HG02623 (cell line): ENCODE measurements around the gene TBX20.
"Not testable (repeated sequence)": the region's sequence is repeated elsewhere in the genome, so short reads cannot be mapped to it uniquely, and the experiment has no call there.

Source experiments
- ATAC-seq: cut with Tn5 transposase; IDR thresholded peaks from one replicate; pipeline ENCODE4 v1.9.1; 2021; ENCODE audit warnings: moderate library complexity; ENCODE audit not compliant: unreplicated experiment

TBX20 gene

GRCh38 chr7:35222445-35222844 is 31.5 kb downstream of the TBX20 start:
- not testable (repeated sequence) for ATAC-seq

DNA sequence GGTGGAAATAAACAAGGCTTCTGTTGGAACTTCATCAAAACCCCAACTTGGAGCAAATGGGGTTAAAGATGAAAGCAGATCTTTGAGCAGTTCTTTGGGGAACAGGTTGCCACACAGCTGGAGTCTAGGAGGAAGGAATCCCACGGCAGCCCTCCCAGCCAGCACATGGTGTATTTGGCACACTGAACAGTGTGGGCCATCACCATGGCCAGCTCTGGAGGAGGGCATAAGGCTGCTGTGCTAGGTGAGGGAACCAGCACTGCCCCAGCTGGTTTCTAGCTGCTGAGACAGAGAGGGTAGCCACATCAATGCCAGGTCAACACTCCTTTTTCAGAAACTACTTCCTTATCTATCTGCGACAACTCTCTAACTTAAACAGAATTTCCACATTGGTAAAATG is 33.7 kb downstream of the TBX20 start:
- ATAC-seq, result not testable (repeated sequence)

- not testable (repeated sequence) for ATAC-seq
Measured at GRCh38 chr7:35216033-35216432, 37.9 kb downstream of the TBX20 start.

DNA sequence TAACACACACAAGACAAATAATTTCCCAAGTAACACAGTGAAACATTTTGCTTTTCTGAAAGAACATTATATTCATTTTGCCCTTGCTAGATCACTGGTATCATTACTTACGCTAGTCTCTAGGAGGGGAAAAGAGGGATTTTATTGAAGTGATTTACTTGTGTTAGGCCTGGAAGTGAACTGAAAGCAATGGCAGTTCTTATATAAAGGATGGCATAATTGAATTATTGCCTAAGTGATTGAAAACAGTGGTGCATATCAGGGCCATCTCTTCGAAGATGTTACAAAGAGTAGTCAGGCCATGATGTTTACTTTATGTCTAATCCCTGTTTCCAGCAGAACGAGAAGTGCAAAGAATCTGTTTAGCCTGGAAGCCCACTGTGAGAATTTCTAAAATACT is 38.8 kb downstream of the TBX20 start:
- not testable (repeated sequence) for ATAC-seq

- ATAC-seq, result not testable (repeated sequence)
Measured at GRCh38 chr7:35206924-35207323, 47.0 kb downstream of the TBX20 start.

- not testable (repeated sequence) for ATAC-seq
Measured at GRCh38 chr7:35204850-35205249, 49.0 kb downstream of the TBX20 start.

GRCh38 chr7:35204031-35204430 is 49.9 kb downstream of the TBX20 start:
- ATAC-seq, result not testable (repeated sequence)

- ATAC-seq, result not testable (repeated sequence)
Measured at GRCh38 chr7:35202353-35202752, 51.5 kb downstream of the TBX20 start.

GRCh38 chr7:35200170-35200569 is 53.7 kb downstream of the TBX20 start:
- ATAC-seq, result not testable (repeated sequence)

GRCh38 chr7:35198370-35199140 is 55.3 kb downstream of the TBX20 start:
- not testable (repeated sequence) for ATAC-seq

GRCh38 chr7:35191571-35191970 is 62.3 kb downstream of the TBX20 start:
- not testable (repeated sequence) for ATAC-seq

DNA sequence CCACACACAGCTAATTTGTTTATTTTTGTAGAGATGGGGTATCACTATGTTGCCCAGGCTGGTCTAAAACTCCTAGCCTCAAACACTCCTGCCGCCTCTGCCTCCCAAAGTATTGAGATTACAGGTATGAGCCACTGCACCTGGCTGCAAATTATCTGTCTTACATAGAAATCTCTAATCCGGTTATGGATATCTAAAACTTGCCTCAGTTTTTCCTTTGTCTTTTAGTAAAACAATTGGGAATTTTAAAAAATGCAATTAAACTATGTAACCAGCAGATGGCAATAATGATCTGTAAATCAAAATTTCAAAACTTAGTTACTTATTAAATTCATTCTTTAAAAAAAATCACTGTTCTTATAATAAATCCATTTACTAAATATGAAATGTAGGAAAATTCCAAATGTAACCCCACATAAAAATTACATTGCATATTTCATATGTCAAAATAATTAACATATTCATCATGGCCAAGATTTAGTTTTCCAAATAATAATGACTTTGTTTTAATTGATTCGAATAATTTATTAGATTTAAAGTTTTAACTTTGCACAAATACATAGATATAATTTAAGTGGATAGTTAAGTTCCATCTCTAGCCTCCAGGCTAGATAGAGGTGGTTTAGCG is 63.6 kb downstream of the TBX20 start:
- ATAC-seq, result not testable (repeated sequence)

DNA sequence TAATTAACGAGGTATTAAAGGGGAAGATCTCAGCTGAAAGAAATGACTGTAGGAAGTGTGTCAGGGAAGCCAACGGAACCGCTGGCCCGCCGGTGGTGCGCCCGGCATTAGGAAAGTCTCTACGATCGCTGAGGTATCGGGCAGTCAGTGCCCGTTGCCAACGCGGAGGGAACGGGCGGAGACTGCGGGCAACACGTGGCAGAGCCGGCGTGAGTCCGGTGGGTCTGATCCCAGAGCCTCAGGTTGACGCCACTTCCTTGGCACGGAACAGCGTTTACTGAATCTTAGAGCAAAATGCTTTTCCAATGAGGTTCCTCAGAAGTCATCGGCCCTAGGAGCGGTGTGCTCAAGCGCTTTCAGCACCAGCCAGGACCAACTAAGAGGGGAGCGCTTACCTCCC is 67.1 kb downstream of the TBX20 start:
- ATAC-seq, result not testable (repeated sequence)

- ATAC-seq, result no peak
Measured at GRCh38 chr7:35185908-35186731, 67.8 kb downstream of the TBX20 start.

DNA sequence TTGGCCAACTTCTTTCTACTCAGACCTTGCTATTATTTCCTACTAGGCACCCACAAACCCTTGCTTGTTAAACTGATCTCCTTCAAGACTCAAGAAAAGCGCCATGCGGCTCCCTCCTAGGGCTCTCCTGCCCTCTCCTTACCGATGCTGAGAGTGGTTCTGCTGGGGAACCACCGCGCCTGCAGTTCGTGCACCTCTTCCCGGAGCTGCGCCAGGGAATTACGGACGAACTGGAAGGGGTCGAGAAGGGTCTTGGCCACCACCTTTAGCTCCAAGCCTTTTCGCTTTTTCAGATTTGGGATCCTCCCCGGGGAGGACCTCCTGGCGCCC is 68.4 kb downstream of the TBX20 start:
- not testable (repeated sequence) for ATAC-seq

DNA sequence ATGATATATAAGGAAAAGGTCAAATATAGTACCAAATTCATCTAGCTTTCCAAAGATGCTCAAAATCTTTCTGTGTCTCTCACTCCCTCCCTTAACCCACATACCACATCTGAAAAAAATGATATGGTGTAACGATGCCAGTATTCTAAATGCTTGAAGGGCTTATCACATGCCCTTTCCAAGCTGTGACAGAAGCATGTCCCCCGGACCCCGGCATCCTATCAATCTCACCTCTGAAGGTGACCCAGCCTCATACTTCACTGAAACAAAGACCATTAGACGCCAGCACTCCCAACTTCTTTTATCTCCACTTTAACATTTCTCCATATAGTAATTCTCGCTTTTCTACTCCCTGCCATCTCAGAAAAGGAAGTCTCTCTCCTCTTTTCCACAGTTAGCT is 68.9 kb downstream of the TBX20 start:
- not testable (repeated sequence) for ATAC-seq

DNA sequence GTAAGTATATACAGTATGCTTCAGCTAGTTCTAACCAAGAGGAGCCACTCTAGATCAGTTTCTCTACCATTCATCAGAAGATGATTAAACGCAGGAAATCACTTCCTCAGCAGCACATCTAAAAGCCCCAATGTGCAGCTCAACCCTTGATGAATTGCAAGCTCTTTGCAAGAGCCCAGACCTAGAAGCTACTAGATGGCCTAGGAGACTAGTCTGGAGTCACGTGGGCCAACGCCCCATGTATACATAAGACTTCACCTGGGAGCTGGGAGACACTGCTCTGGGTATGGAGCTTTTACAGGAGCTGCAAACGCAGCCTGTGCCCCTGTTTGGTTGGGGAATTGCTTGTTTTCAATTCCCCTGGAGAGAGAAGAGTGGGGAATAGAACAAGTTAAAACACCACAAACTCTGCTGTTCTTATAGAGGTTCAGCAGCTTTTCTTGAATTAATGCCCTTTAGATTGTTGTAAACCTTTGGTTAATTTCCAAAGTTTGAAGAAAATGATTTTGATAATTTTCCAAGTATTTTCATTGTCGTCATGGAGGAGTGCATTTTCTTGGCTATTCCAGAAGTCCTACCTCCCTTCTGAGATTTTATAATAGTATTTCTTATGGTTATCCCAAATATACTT is 69.9 kb downstream of the TBX20 start:
- ATAC-seq, result not testable (repeated sequence)

GRCh38 chr7:35180665-35181064 is 73.2 kb downstream of the TBX20 start:
- ATAC-seq, result not testable (repeated sequence)

DNA sequence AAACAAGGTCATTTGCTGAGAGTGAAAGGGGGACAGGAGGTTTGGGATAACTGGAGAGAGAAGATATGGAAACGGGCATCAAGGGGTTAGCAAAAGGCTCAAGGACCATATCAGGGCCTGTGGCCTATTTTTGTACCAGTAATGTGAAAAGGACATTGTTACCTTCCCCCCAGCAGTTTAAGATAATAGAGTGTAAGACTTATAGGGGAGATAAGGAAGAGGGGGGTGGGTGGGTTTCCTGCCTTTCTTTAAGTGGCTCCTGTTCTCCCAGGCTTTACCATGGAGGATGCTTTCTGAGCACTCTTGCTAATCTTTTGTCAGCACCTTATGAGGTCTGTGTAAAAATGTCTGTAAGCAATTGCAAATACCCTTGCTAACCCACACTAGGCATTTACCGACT is 80.7 kb downstream of the TBX20 start:
- ATAC-seq, result not testable (repeated sequence)

- ATAC-seq, result not testable (repeated sequence)
Measured at GRCh38 chr7:35172131-35172530, 81.8 kb downstream of the TBX20 start.

- not testable (repeated sequence) for ATAC-seq
Measured at GRCh38 chr7:35167658-35168057, 86.2 kb downstream of the TBX20 start.
